NCI-H128 (cell line): ENCODE results near the gene SPNS2.

Experiments used
- DNase-seq: peaks from one replicate; lab custom pipeline; 2025; ENCODE audit not compliant: unreplicated experiment; lab: John Stamatoyannopoulos, UW

SPNS2 gene

DNA sequence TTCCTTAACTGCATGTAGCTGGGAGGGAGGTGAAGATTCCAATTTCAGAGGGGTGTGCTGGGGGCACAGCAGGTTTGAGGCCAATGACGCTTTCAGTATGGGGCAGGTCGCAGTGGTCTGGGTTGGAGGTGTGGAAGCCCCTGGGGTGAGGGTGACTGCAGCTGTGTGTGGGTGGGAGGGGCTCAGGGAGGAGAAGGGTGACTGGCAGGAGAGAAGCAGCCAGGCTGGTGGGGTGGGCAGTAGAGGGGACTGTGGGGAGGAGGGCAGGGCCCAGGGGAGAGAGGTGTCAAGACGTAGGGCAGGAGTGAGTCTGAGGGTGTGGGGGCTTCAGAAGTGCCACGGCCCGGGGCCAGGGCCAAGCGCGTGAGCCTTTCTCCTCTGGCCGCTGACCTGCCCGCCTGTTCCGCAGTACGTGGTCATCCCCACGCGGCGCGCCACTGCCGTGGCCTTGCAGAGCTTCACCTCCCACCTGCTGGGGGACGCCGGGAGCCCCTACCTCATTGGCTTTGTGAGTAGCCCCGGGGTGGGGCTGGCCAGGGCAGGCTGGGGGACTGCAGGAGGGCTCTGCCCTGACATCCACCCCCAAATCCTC is 37.1 kb downstream of the SPNS2 start:
- DNase-seq, result no peak

DNA sequence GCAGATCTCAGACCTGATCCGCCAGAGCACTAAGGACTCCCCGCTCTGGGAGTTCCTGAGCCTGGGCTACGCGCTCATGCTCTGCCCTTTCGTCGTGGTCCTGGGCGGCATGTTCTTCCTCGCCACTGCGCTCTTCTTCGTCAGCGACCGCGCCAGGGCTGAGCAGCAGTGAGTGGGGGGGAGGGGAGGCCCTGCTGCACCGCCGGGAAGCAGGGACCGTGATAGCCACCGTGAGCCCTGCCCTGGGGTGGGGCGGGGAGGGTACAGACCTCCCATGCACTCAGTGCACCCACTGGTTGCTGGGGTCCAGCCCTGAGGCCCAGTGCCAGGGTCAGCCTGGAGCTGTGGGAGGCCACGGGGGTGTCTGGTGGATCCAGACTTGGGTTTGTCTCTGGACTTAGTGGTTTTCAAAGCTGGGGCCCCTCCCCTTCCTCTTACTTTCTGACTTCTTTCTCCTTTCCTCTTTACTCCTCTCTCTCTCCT is 37.6 kb downstream of the SPNS2 start:
- no peak for DNase-seq

DNA sequence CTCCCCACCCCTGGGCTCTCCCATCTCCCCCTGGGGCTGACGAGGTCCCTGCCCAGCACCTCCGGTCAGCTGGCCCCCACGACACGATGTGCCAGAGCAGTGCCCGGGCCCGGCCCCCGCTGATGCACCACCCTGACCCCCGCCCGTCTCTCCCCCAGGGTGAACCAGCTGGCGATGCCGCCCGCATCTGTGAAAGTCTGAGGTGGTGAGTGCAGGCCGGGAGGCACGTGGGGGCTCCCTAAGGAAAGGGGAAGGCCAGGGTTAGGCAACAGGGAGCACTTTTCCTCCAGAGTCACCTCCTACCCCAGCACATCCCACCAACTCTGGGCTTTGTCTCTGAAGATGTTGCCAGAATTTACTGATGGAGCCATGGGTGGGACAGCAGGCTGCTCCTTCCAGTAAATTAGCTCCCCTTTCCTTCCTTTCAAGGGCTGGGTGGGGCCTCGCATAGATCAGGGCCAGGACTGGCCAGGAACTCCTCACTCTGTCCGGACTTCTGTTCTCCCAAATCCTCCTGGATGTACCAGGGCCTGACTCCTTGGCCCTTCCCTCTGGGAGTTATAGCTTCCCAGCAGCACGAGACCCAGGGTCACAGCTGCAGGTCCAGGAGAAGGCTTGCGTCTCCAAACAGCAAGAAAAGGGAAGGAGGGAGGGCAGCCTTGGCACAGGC is 38.2 kb downstream of the SPNS2 start:
- no peak for DNase-seq

DNA sequence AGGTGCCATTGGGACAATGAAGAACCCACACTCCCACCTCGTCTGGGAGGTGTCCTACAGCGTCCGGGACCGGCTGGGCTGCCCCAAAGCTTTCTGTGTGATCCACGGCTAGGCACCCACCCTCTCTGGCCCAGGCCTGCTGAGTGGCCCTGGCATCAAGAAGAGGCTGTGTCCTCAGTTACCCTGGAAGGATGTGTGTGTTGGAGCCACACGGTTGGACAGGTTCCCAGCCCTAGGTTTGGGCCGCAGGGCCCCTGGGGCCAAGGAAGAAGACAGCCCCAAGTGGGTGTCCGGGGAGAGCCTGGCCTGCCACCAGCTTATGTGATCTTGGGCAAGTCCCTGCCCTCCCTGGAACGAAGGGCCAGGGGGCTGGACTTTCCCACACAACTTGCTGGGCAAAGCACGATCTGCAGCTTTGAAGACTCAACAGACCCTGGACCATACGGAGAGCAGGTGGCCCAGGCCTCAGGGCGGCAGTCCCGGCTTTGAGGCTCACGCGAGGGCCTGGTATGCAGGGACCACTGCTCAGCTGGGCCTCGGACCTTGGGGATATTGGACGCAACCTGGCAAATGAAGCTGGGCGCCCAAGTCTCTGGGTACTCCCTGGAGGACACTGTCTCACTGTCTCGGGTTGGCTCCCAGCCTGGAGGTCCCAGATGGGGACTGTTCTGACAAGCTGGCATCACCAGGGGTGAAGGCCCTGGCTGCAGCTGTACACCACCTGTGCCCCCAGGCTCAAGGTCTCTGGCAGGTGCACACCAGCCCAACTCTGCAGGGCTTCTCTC is 39.0 kb downstream of the SPNS2 start:
- no peak for DNase-seq

DNA sequence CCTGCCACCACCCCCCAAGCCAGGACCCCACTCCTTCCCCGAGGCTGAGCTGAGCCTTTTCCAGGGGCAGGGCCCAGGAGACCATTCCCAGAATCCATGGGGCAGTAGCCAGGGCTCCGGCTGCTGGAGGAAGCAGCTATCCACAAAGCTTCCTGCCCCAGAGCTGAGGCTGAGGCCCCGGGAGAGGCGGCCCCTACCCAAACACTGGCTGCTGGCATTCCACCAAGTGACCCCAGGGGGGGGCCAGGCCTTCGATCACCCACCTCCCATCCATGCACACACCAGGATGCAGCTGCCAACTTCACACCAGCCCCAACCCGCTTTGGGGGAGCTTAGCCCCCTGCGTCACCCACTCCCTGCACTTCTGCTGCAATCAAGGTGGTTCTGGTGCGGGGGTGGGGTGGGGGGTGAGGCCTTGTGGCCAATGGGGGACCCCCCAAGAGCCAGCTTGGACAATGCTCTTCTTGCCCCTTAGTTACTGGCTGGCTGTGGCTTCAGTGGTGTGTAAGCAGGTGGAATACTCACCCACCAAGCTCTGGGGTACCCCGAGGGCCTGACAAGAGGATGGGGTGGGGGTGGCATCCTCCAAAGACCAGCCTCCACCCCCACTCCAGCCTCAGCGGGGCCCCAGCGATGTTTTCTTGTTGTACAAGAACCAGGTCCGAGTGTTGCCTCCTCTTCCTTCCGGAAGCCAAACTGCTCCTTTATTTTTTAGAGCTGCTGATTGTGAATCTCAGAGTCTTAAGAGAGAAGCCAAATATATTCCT is 39.7 kb downstream of the SPNS2 start:
- DNase-seq, result no peak

DNA sequence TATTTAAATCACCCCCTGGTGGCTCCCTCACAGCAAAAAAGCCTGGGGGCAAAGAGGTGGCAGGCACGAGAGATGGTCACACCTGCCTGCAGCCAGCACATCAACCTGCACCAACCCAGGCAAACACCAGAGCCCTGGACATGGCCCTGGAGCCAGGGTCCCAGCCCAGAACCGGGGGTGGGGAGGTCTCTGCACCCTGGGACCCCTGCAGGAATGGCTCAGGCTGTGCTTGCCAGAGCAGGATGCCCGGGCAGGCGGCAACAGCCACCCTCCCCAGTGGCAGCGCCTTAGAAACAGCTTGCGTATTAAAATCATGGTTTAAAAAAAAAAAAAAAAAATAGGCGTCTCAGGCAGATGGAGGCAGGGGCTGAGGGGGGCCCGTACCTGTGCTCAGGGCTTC is 40.3 kb downstream of the SPNS2 start:
- no peak for DNase-seq

DNA sequence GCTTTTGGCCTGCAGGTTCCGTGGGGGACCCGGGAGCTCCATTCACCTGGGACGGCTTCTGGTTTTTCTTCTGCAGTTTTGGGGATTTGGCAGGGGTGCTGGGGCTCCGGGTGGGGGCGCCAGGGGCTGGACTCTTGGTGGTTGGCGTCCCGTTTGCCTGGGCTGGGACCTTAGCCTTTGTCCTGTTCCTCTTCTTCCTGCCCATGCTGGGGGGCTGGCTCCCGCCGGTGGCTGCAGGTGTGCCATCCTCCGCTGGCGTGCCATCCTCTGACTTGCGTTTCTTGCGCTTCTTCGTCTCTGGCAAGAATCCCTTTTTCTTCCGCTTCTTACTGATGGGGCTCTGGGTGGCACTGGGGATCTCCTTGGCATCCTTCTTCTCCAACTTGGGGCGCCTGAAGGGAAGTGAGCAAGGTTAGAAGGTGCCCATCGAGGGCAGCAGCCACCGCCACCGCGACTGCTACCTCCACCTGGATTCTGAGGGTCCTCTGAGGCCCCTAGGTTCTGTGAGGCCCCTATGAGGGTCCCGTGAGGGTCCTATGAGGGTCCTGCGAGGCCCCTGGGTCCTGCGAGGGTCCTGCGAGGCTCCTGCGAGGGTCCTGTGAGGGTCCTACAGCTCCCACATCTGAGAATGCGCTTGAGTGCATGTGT is 41.0 kb downstream of the SPNS2 start:
- no peak for DNase-seq

DNA sequence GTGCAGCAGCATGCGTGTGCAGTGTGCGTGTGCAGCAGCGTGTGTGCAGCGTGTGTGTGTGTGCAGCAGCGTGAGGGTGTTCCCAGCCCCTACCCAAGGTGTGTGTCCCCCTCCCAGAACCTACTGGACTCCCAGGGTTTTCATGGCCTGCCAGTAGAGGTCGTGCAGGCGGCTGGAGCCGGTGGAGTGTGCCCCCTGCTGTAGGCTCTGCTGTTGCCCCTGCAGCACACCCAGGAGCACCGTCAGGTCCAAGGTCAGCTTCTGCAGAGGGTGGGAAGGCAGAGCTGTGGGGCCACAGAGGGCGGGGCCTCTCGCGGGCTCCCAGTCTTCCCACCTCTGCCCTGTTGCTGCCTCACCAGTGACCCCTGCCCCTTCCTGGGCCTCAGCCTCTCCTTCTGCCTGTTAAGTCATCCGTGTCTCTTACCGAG is 41.6 kb downstream of the SPNS2 start:
- no peak for DNase-seq

DNA sequence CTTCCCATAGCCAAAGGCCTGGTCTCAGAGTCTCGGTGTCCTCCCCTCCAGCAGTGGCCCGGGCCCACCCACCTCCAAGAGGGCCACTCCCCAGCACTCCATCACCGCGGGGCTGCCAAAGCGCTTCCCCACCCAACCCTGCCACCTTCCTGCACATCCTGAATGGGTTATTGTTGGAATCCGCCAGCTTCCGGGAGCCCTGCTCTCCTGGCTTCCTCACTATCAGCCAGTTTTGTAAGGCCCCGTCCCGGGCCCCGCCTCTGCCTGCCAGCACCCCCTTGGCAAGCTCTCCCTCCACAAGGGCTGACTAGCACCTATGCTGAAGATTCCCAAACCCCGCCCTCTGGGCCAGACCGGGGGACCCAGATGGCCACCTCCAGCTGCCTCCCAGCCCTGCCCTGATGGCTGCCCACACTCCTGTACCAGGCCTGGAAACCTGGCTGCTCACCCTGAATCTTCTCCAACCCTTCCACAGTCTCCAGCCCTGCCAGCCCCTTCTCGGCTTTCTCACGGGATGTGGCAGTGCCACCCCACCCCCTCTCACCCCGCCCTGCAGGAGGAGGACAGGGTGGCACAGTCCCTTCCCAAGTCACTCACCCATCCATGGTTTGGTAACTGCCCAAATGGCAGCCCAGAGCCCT is 42.1 kb downstream of the SPNS2 start:
- DNase-seq, result no peak

DNA sequence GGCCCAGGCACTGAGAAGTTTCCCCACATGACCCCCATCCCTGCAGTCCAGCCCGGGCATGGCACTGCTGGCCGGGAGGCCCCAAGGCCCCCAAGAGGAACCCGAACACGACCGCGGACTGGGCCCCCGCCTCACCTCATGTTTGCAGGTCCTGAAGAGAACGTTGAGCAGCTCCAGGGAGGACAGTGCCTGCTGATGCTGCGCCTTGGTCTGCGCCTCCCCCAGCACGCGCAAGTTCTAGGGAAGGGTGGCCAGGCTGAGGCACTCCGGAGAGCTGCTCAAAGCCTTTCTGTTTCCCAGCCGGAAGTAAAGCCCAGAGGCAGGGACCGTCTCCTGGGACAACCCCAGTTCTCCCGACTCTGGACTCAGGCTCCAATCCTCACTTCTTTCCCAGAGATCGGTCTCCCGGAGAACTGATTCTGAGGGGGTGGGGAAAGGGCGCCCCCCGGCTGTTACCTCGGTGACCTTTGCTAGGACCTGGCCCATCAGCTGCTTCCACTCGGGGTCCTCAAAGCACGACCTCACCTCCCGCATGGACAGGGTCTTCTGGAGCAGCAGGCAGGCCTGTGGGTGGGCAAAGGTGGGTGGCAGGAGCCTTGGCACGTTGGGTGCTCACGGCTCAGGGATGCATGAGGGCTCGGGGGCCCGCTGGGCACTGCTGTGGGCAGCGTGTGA is 42.8 kb downstream of the SPNS2 start:
- no peak for DNase-seq

DNA sequence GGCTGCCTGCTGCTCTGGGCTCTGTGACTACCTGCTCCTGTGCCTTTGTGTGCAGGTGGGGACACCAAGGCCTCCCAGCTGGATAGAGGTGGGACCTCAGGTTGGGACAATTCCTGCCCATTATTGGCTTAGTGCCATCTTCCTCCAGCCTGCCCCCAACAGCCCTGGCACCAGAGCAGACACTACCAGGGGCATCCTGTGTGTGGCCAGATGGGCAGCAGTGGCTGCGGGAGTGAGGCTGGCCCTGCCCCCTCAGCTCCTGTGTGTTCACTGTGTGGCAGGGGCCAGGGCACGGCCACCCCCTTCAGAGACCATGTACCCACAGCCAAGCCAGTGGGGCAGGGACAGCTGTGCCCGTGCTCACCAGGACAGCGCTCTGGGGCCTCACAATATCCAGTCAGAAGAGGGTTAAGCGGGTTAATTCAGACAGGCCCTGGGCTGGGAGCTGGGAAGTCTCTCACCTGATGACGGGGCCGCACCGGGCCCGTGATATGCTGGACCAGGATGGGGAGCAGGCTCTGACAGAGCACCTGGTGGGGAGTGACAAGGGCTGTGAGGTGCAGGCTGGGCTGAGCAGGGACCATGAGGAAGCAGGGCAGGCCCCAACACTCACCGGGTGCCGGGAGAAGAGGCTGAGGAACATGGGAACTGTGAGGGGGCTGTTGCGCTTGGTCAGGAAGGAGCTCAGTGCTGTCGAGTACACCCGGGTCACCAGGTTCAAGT is 43.5 kb downstream of the SPNS2 start:
- no peak for DNase-seq

DNA sequence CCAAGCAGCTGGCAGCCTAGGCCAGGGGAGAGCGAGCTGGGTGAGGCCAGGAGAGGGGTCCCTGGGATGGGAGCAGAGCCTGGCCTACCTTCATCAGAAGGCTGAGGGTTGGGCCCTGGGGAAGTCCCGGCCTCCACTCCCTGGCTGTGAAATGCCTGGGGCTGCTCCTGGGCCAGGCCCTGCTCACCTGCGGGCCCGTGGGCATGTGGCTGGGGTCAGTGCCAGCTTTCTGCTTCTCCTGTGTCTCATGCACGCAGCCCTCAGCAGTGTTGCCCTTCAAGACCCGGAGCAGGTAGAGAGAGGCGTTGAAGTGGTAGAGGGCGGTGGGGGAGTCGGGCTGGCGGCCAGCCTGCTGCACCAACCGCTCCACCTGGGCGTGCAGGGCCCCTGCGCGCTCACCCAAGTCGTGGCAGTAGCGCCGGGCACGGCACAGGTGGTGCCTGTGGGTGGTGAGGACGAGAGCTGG is 44.1 kb downstream of the SPNS2 start:
- no peak for DNase-seq

DNA sequence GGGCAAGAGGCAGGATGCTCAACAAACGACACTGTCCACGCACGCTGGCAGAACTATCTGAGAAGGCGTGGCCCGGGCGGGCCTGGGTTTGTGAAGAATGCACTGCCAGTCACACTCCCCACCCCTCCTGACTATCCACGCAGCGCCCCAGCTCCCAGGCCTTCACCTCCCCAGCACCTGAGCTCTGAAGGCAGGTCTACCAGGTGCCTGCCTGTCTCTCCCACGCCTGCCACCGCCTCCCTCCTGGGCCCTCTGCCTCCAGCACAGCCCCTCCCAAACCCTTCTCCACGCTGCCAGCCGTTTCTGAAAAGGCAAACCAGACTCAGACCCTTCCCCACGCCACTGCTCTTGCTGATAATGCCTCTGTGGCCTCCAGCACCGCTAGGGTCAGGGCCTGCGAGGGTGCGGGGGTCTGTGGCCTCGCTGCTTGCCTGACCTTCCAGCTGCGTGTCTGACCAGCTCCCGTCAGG is 44.9 kb downstream of the SPNS2 start:
- no peak for DNase-seq

DNA sequence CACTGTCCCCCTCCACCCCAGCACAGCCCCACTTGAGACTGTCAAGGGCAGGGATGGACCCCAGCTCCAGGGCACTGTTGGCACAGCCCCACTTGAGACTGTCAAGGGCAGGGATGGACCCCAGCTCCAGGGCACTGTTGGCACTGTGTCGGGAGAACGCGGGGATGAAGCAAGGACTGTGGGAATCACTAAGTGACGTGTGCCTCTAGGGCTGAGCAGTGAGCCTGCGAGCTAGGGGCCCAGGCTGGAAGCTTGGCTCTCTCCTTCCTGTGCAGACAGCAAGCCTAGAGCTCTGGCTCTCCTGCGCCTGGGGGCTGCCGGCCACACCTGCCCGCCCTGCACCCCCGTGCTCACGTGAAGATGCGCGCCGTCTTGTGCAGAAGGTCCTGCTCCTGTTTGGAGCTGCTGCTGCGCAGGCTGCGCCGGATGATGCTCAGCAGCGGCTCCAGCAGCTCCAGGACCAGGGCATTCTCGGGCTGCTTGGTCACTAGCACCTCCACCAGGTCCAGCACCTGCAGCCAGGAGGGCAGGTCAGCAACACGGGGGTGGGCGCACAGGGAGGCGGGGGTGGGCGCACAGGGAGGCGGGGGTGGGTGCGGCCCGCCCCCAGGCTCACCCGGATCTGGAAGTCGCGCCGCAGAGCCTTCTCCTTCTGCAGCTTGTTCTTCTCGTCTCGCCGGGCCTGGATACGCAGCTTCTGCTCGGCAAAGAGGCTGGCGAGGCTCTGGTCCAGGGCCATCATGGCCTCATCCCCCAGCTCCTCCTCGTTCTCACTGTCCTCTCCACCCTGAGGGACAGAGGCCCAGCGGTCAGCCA is 45.7 kb downstream of the SPNS2 start:
- DNase-seq, result no peak

DNA sequence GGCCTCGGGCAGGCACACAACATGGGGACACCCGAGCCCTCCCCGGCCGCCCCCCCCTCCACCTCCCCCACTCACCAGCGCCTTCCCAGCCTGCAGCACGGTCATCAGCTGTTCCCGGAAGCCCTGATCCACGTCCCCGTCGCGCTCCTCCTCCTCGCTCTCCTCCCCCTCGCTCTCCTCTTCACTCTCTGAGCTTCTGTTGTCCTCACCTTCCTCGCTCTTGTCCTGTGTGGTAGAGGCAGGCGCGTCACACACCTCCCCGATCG is 46.2 kb downstream of the SPNS2 start:
- DNase-seq, result no peak

DNA sequence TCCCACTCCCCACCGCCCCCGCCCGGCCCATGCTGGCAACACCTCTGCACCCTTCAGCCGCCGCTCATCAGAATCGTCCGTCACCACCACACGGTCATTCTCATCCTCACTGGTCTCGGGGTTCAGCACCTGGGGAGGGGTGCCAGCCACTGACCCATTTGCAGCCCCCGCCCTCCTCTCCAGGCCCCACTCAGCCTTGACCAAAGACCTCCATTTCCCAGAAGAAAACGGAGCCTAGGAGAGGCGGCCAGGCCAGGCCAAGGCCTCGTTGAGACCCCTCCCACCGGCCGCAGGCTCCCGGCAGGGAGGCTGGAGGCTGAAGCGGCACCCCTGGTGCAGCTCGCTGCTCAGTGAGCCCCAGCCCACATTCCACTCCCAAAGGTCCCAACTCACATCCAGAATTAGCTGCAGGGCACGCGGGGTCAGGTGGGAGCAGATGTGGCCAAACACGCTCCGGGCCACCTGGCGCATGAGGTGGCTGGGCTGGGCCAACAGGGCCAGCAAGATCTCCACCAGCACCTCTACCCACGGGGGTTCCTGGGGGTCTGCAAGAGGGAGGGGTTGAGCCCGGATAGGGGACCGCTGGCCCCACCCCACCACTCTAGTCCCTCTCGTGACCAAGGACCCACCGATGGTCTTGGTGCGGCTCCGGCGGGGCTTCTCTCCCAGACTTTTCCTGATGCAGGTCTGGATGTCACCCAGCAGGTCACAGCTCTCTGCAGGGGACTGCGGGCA is 46.7 kb downstream of the SPNS2 start:
- no peak for DNase-seq

DNA sequence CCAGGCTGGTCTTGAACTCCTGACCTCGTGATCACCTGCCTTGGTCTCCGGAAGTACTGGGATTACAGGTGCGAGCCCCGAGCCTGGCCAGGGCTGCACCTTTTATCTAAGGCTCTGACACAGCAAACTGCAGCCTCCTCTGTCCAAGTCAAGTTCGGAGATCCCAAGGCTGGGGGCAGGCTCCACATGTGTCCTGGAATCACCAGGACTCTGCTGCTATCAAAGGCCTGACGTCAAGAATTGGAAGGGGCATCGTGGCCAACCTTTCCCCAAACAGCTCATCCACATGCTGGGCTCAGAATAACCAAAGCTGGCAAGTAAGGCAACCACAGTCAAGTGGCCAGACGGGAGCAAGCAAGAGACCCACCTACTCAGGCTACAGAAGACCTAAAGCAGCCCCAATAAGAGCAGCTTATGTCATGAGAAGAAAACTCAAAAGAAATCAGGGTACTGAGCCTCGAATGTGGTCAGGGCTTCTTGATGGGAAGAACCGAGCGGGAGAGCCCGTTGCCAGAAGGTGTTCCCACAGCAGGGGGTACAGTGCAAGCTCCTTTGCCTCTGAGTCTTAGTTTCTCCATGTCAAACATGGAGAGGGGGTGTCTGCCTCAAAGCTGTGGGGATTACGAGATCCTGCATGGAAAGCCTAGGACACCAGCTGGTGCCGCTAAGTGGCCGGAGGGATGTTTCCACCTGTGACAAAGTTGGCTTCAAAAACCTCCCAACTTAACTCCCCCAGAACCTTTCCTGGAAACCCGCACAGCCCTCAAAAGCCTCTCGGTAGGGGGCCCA is 48.6 kb downstream of the SPNS2 start:
- no peak for DNase-seq
